GM21515 (cell line): ENCODE data around the gene LYST.
"Not testable (repeated sequence)": the region's sequence is repeated elsewhere in the genome, so short reads cannot be mapped to it uniquely, and the experiment has no call there.

Source experiments
- ATAC-seq: cut with Tn5 transposase; IDR thresholded peaks from one replicate; pipeline ENCODE4 v1.9.1; 2021; ENCODE audit not compliant: unreplicated experiment

Gene LYST

DNA sequence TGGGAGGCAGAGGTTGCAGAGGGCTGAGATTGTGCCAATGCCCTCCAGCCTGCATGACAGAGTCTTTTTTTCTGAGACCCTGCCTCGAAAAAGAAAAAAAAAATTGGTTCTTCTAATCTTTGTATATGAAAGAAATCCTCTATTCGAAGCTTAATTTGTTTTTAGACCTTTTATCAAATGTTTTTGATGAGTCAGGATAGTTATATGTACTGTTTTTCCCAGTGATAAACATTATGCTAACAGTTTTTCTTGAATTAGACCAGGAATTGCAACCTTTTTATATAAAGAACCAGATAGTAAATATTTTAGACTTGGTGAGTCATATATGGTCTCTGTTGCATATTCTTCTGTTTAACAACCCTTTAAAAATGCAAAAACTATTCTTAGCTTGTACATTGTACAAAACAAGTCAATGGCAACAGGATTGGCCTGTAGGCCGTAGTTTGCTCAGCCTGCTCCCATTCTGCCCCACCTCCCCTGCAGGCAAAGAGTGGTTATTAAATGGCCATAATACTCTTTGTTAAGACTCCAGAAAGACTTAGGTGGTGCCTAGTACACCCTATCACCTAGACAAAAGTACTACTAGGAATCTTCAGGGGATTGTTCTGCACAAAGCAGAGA lies 45.2 kb downstream of the LYST start:
- no peak for ATAC-seq

- no peak for ATAC-seq
These were observed 46.6 kb downstream of the LYST start for GRCh38 chr1:235820061-235820460.

GRCh38 chr1:235818632-235819136 lies 48.0 kb downstream of the LYST start:
- ATAC-seq = no peak

DNA sequence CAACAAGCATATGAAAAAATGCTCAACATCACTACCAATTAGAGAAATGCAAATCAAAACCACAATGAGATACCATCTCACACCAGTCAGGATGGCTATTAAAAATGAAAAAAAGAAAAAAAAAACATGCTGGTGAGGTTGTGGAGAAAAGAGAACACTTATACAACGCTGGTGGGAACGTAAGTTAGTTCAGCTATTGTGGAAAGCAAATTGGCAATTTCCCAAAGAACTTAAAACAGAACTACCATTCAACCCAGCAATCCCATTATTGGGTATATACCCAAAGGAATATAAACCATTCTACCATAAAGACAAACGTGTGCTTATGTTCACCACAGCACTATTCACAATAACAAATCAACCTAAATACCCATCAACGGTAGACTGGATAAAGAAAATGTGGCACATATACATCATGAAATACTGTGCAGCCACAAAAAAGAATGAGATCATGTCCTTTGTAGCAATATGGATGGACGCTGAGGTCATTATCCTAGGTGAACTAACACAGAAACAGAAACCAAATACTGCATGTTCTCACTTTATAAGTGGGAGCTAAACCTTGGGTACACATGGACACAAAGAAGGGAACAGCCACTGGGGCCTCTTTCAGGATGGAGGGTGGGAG lies 49.5 kb downstream of the LYST start:
- no peak for ATAC-seq

GRCh38 chr1:235809688-235810397 lies 56.9 kb downstream of the LYST start:
- no peak for ATAC-seq

GRCh38 chr1:235808223-235808622 lies 58.5 kb downstream of the LYST start:
- ATAC-seq = no peak

GRCh38 chr1:235806123-235806522 lies 60.6 kb downstream of the LYST start:
- no peak for ATAC-seq

GRCh38 chr1:235802573-235803346 lies 63.9 kb downstream of the LYST start:
- no peak for ATAC-seq

- no peak for ATAC-seq
These were observed 67.4 kb downstream of the LYST start for GRCh38 chr1:235799264-235799663.

DNA sequence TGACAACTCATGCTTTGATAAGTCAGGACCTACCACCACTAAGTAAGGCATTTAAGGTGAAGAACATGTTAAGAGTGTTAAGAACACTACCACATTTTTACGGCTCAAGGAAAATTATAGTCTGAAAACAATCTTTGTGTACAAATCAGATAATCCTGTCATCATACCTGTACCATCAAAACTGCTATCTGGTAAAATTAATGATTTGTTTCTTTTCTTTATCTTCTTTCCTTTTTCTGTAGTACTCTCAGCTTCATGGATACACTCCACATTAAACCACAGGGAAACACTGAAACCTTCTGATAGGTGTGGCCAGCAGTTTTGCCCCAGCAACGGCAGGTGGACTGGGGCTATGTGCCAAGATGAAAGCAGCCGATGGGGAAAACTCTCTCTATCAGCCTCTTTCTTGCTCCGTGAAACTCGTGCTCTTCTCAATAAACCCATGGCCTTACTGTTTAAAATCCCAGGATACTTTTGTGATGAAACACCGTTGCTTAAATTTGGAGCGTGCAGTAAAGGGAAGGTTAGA lies 75.1 kb downstream of the LYST start:
- ATAC-seq = no peak

- ATAC-seq = no peak
These were observed 76.6 kb downstream of the LYST start for GRCh38 chr1:235790123-235790522.

- ATAC-seq = not testable (repeated sequence)
These were observed 80.3 kb downstream of the LYST start for GRCh38 chr1:235786227-235786898.

DNA sequence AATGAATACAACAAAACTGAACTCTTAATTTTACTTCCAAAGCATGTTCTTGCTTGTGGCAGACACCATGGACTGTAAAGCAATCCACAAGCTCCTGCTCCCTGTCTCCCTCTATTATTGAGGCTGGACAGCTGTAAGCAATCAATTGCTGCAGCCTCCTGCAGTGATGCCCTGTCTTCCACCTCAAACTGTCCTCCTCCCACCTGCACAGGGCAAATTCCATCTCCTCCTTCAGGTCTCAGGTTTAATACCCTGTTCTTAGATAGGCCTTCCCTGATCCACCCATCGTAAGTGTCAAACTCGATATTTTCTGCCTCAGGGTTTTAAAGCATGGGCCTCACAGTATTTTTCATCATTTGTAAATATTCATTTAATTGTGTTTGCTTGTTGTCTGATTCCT lies 81.8 kb downstream of the LYST start:
- no peak for ATAC-seq

DNA sequence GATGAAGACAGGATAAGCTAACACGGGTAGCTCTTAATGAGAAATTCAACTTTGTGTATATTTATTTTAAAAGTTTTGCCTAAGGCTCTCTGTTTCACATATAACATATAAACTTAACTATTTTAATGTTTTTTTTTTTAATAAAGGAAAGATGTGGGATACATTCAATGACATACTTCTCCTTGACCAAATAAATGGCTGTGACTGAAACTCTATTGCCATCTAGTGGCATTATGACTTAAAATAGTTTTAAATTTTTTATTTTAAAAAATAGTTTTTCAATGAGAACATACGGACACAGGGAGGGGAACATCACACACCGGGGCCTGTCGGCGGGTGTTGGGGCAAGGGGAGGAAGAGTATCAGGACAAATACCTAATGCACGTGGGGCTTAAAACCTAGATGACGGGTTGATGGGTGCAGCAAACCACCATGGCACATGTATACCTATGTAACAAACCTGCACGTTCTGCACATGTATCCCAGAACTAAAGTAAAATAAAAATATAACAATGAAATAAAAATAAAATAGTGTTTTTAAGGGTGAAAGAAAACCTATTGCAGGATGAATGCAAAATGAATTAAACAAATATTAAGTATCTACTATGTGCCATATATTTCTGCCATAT lies 83.4 kb downstream of the LYST start:
- ATAC-seq = no peak

DNA sequence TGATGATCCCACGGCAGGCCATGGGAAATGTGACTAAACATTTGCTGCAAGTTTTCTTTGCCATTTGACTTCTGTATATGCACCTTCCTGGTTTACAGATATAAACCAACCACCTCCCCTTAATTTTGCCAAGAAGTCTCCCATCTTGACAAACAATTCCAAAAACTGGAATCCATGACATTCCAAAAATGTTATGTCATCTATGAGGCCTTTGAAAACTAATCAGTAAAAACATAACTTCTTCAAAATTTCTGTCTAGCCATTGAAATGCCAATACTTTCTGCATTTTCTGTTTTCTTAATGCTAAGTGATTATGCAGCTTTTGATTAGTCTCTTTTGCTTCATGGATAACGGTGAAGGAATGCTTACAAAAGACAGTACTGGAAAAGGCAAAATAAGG lies 84.1 kb downstream of the LYST start:
- no peak for ATAC-seq

DNA sequence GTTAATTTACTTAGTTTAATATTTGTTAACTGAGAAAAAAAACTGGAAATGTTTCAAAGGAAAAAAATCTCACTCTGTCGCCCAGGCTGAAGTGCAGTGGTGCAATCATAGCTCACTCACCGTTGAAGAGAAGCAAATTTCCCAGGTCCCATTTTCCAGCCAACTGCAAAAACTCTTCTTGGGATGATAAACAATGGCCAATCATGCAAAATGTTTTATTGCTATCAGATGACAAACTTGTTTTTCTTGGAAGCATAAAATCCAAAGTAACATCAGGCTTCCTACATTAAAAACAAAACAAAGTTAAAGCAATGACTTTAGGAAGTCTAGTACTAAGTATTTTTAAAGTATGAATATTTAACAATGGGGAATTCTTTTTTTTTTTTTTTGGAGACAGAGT lies 84.9 kb downstream of the LYST start:
- ATAC-seq = no peak

DNA sequence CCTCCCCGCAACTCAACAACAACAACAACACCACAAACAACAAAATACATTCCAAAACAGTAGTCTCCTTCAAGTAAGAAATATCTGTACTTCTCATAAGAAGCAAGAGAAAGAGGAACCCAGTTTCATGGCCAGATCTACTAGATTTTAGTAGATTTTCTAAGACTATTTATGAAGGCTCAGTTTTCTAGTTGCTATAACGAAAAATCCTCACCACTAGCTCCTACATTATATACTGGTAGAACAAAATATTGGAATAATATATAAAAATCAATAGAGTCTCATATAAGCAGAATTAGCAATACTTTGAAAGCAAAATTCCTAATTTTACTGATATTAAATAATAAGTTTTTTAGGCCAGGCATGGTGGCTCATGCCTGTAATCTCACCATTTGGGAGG lies 86.9 kb downstream of the LYST start:
- ATAC-seq = no peak

- ATAC-seq = no peak
These were observed 90.3 kb downstream of the LYST start for GRCh38 chr1:235776396-235776795.

GRCh38 chr1:235775246-235775860 lies 91.4 kb downstream of the LYST start:
- ATAC-seq = no peak

DNA sequence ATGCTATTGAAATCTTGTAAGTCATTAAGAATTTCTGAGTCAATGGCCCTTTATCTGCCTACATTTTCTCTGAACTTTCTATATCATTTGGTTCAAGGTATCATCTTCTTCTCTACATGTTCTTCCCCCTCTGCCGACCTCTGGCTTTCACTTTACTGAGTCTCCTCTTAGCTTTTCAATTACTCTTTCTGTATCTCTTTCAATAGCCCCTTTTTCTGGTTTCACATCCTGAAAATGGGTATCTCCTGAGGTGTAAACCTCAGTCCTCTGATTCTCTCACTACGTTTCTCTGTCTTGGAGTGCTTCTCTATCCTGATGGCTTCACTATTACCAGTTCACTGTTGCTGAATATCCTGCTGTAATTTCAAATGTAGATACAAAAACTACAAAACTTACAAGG lies 98.9 kb downstream of the LYST start:
- peak; percentile 97 for ATAC-seq
